H7 (cell line): ENCODE results near the gene ANXA9. TPM values are rescaled to one million over a fixed set of nuclear protein-coding genes. Genes with fewer than 3 reads are reported as not detected.

Experiments
- DNase-seq: peaks from one replicate; pipeline ENCODE4 v3.0.0; 2012
- H3K27me3 ChIP-seq: 2 replicates; pipeline ENCODE4 v1.6.0; 2011; ENCODE audit warnings: mild to moderate bottlenecking, low read length; ENCODE audit not compliant: control insufficient read depth, insufficient read depth
- H3K36me3 ChIP-seq: replicated peaks from 2 replicates; pipeline ENCODE4 v1.5.1; 2011; ENCODE audit warnings: low read length; ENCODE audit not compliant: control insufficient read depth, insufficient read depth
- H3K4me3 ChIP-seq: 2 replicates; pipeline ENCODE4 v1.5.1; 2011; ENCODE audit warnings: low read depth, mild to moderate bottlenecking, control low read depth, low read length, moderate library complexity; ENCODE audit not compliant: insufficient read depth
- total RNA-seq: library from RNA; depleted of rRNA; stranded (reverse); fragments of >200 nt; shearing (Covaris generic); gene quantifications from 2 replicates; pipeline ENCODE4 v1.2.3, GENCODE V29; 2014

ANXA9 gene
- total RNA-seq, 1 experiment from 2014 or later: 0.62 TPM

DNA sequence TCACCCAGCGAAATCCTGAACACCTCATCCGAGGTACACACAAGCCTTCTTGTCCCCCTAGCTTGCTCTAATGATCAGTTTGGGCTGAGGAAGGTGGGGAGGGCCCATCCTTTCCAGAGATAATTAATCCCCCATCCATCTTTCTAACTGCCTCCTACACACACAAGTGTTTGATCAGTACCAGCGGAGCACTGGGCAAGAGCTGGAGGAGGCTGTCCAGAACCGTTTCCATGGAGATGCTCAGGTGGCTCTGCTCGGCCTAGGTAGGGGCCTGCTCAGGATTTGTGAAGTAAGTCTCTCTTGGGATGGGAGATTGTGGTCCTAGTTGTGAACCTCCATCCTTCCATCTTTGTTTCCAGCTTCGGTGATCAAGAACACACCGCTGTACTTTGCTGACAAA, 5.8 kb downstream of the ANXA9 start:
- DNase-seq: no peak
- no peaks in the 10 kb centered on the region for H3K27me3 ChIP-seq
- no peaks in the 10 kb centered on the region for H3K36me3 ChIP-seq
- no peak overlapping the region for H3K4me3 ChIP-seq

DNA sequence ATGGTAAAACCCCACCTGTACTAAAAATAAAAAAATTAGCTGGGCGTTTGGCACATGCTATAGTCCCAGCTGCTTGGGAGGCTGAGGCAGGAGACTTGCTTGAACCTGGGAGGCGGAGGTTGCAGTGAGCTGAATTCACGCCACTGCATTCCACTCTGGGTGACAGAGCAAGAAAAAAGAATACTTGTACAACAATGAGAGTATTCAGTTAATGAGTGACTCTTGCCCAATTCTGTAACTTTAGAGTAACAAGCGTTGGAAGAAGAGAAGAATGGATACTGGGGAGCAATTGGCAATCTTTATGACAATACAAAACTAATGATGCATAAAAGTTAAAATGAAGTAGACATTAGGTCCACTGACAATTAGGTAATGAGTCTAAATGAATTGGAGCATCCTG, 10.5 kb downstream of the ANXA9 start:
- no peak overlapping the region for H3K4me3 ChIP-seq
- no peak for DNase-seq
- H3K27me3 ChIP-seq: no peaks in the 10 kb centered on the region
- no peaks in the 10 kb centered on the region for H3K36me3 ChIP-seq

DNA sequence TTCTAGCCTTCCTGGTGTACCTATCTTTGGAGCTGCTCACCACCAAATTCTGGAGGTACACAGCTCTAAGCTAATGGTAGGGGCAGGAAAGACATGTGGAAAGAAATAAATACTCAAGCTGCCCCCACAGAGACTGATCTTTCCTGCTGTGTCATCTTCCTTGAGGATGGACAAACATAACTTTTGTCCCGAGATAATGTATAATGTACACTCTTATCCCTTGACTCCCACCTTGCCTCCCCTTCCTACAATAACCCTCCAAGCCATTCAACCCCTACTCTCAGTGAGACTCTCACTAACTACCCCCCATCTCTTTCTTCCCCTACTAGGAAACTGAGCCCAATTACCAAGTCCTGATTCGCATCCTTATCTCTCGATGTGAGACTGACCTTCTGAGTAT, 12.2 kb downstream of the ANXA9 start:
- Histone ChIP-seq H3K4me3 (no peak overlapping the region), H3K36me3 (0 out of 2 replicates have a peak, but pooled peaks cover 1% of the 10 kb centered on the region), H3K27me3 (no peaks in the 10 kb centered on the region)
- no peak for DNase-seq

DNA sequence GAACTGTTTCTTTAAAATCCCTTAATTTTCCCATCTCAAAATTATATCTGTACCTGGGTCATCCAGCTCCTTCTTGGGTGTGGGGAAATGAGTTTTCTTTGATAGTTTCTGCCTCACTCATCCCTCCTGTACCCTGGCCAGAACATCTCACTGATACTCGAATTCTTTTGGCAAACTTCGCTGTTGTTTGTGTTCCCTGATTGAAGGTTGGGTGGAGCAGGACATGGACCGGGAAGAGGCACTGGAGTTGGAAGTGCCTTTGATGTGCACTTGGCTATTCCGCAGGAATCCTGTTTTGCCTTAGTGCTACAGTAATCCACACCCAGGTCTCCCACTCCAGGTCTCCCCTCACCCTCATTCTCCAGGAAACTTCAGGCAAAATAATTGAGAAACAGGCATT, 13.4 kb downstream of the ANXA9 start:
- H3K4me3 ChIP-seq: no peak overlapping the region
- H3K36me3 ChIP-seq: 0 out of 2 replicates have a peak, but pooled peaks cover 1% of the 10 kb centered on the region
- no peaks in the 10 kb centered on the region for H3K27me3 ChIP-seq
- DNase-seq: no peak

DNA sequence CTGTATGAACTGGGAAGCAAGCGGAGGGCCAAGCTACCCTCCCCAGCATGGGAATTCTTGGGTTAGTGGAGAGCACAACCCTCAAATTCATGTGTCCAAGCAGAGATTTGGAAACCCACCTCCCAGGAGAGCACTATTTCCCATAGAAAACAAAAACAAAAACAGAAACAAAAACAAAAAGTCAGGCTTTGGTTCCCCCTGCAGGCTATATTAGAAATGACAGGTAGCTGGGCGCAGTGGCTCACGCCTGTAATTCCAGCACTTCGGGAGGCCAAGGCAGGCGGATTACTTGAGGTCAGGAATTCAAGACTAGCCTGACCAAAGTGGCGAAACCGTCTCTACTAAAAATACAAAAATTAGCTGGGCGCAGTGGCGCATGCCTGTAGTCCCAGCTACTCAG, 13.8 kb downstream of the ANXA9 start:
- Histone ChIP-seq H3K27me3 (no peaks in the 10 kb centered on the region), H3K4me3 (no peak overlapping the region), H3K36me3 (0 out of 2 replicates have a peak, but pooled peaks cover 1% of the 10 kb centered on the region)
- peak; percentile 61 for DNase-seq

DNA sequence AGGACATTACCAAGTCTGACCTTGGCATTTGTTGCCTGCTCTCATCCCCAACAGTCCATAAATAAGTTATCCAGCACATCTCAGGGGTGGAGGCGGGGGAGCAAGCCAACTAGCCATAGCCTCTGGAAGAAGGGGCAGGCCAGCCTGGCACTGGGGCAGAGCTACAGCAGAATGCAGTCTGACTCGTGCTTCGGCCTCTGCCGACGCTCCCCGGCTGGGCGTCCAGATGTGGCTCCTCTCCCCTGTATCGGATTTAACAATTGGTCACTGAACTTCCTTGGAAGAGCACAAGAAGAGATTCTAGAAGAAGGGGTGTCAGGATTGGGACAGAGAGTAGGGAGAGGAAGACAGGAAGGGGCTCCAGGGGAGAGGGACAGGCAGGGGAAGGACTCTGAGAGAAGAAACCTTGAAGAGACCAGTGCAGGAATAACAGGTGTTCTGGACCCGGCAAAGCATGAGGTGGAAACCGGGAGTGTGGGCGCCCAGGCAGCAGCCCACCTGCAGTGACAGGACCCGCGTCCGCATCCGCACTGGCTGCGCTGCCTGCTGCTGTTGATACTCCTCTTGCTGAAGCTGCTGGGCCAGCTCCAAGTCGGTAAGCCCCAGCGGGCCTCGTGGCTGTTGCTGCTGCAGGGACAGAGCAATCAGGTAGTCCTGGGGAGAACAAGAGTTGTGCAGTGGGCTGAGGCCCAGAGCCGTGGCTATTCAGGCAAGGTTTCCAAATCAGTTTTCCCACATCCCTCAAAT, 15.2 kb downstream of the ANXA9 start:
- peaks cover 3% of the 10 kb centered on the region; the same call in 1 of the 2 replicates for H3K36me3 ChIP-seq
- no peak overlapping the region for H3K4me3 ChIP-seq
- no peaks in the 10 kb centered on the region for H3K27me3 ChIP-seq
- DNase-seq: no peak

DNA sequence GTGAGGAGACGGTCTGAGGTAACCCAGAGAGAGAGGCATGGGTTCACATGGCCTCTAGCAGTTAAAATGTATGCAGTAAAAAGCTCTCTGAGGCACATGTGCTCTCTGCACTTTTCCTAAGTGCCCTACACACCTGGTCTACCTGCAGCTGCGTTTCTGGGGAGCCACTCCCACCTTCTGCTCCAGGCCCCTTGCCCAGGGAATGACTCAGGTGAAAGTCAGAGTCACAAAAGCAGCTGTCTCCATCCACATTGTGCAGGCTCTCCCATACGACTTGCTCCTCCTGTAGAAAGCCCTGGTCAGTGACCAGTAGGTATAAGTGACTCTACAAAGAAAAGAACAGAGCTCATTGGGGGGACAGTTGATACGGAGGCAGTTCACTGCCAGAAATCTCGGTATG, 15.9 kb downstream of the ANXA9 start:
- Histone ChIP-seq H3K36me3 (peaks cover 3% of the 10 kb centered on the region; the same call in 1 of the 2 replicates), H3K27me3 (no peaks in the 10 kb centered on the region), H3K4me3 (no peak overlapping the region)
- no peak for DNase-seq

DNA sequence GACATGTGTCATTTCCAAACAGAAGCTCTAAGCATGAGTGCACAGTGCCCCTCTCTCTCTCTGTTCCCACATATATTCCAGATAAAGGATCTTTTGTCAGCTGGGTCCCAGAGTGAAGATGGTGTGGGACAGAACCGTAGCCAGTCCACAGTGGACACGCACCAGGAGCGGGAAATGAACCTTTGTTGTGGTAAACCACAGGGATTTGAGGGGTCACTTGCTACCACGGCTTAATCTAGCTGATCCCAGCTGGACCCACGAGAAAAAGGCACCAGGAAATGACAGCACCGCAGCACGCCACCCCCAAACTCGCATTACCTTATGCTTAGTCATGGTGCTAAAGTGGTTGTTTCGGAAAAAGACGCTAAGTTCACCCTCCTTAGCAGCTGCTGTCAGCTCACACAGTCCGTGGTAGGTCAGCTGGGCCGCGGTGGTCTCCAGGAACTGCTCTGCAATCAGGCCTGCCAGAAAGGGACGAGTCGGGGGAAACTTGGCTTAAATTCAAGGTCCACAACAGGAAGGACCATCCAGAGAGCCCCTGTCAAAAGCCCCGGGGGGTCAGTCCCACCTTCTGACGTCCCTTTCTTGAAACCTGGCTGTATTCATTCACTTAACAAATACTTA, 17.1 kb downstream of the ANXA9 start:
- no peak for DNase-seq
- H3K36me3 ChIP-seq: peaks cover 3% of the 10 kb centered on the region; the same call in 1 of the 2 replicates
- H3K27me3 ChIP-seq: no peaks in the 10 kb centered on the region
- H3K4me3 ChIP-seq: no peak overlapping the region

DNA sequence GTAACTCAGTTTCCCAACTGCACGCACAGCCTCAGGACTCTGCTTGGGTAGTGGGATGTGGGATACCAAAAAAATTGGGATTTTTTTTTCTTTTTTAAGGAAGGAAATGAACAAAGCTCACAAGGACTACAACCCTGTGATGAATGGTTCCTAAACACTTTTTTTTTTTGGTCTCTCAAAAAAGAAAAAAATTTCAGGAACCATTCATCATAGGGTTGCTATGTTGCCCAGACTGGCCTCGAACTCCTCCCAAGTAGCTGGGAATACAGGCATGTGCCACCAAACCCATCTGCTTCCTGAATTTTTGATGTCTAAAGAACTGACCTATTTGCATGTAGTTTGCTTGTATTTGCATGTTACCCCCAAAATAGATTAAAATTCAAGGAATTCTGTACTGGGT, 17.8 kb downstream of the ANXA9 start:
- no peaks in the 10 kb centered on the region for H3K27me3 ChIP-seq
- no peak overlapping the region for H3K4me3 ChIP-seq
- DNase-seq: no peak
- peaks cover 3% of the 10 kb centered on the region; the same call in 1 of the 2 replicates for H3K36me3 ChIP-seq

DNA sequence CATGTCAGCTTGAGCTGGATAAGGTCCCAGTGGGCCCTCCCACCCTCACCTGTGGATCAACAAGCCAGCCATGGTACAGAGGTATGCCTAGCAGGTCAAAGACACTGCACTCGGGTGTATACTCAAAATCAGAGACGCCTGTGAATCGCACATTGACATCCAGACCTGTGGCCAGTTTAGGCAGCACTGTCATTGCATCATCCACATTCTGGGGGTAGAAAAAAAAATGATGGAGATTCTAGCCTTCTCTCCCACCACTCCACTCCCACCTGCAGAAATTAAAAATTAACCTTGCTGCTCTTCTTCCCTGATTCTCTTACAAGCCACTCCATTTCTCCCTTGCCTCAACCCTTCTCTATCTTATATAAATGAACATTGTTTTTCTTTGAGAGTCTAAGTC, 18.3 kb downstream of the ANXA9 start:
- no peak for DNase-seq
- peaks cover 3% of the 10 kb centered on the region; the same call in 1 of the 2 replicates for H3K36me3 ChIP-seq
- no peaks in the 10 kb centered on the region for H3K27me3 ChIP-seq

DNA sequence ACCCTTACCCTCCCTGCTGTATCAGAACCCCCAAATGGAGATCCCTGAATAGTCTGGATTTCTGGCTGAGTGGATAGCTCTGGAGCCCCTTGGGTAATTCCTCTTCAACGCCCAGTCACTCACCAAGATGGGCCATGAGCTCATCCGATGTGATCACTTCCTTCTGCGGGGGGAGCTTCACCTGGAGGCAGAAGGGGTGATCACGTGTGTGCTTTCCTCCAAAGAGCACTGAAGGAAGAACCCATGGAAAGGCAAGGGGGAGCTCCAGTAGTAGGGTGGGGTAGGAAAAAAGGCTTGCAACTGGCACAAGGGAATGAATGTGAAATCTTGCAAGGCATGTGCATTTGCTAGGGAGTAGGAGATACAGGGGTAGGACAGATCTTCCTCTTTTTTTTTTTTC, 19.5 kb downstream of the ANXA9 start:
- no peak for DNase-seq
- Histone ChIP-seq H3K4me3 (no peak overlapping the region), H3K27me3 (no peaks in the 10 kb centered on the region), H3K36me3 (peaks cover 3% of the 10 kb centered on the region; the same call in 1 of the 2 replicates)

More for the DNA sequence above, 18.3 kb downstream of the ANXA9 start:
- no peak overlapping the region for H3K4me3 ChIP-seq

DNA sequence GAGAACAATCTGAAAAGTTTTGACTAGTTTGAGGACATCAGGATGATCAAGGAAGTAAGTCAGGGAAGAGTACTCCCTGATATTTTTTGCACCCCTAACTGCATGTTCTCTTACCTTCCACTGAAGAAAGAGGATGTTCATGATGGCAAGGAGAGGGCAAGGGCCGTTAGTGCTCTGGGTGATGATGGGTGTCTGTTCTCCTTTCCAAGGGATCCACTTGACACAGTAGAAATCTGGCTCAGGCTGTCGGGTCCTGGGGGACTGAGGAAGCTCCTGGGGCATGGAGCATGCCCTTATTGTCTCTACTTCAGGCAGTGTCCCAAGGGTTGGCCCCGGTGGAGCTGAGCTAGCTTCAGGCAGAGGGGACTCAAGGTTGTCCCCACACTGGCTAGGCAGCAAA, 20.0 kb downstream of the ANXA9 start:
- DNase-seq: no peak
- H3K36me3 ChIP-seq: peaks cover 3% of the 10 kb centered on the region; the same call in 1 of the 2 replicates
- H3K27me3 ChIP-seq: no peaks in the 10 kb centered on the region
- H3K4me3 ChIP-seq: no peak overlapping the region

DNA sequence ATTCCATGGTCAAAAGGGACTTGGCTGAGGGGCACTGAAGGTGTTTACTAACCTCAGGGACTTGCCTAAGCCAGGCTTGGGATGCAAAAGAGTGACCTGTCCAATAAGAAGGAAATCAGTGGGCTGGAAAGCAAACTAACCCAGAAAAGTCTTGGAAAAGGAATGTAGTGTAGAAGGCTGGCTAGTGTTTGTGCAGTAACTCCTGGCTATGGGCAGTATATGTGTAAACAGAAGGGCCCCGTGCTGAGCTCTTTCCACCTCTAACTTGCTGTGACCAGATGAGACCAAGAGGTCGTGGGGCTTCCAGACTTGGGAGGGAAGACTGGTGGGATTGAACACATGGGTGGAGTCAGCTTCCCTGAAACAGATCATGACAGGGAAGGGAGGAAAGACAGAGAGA, 20.5 kb downstream of the ANXA9 start:
- H3K27me3 ChIP-seq: no peaks in the 10 kb centered on the region
- H3K4me3 ChIP-seq: no peak overlapping the region
- H3K36me3 ChIP-seq: peaks cover 3% of the 10 kb centered on the region; the same call in 1 of the 2 replicates
- no peak for DNase-seq

DNA sequence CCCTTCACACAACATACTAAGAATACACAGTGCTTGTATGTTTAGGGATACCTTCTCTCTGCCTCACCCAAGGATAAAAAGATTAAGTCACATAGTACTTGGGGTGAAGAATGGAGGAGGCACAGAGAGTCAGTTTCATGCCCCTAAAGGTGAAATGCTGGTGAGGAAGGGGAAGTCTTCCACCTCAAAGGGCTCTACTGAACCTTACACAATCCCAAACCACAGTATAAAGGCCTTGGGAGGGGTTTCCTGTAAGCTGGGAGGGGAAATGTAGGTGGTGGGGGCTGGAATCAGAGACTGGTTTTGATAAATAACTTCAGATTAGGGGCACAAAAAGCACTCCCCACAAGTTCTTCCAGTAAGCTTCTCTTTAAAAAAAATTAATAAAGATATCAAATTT, 21.1 kb downstream of the ANXA9 start:
- no peaks in the 10 kb centered on the region for H3K27me3 ChIP-seq
- peaks cover 3% of the 10 kb centered on the region; the same call in 1 of the 2 replicates for H3K36me3 ChIP-seq
- DNase-seq: no peak
- no peak overlapping the region for H3K4me3 ChIP-seq

DNA sequence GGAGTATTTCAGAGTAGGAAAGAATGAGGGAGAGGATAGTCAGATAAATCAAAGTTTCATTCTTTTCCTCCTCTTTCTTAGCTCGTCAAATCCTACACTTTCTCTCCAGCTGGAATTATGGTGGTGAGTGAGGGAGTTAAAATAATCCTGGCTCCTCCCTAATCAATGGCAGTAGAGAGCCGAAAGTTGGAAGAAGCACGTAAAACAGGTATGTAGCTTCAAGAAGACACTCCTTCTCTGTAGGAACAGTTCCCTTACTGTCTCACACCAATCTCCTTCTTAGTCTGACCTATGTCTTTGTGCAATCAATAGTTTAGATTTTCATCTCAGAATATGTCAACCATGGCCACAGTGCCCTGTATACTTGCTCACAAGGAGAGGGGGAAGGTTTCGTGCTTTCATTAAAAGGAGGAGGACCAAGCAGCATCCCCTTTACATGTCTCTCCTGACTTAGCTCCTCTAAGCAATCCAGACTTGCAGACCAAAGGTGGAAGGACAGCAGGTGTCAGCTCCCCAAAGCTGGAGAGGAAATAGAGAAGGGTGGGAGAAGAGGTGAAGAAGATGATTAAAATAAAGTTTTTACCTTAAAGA, 23.7 kb downstream of the ANXA9 start:
- Histone ChIP-seq H3K36me3 (peaks cover 1% of the 10 kb centered on the region; the same call in 1 of the 2 replicates), H3K4me3 (peak overlapping the region; percentile 37), H3K27me3 (no peaks in the 10 kb centered on the region)
- no peak for DNase-seq
